IMR-90 (cell line): ENCODE data around the gene OR4C5. TPM values are rescaled to one million over a fixed set of nuclear protein-coding genes. Genes with fewer than 3 reads are reported as not detected.

Experiments used
- ATAC-seq: fragments of 200-7000 bp; cut with Tn5 transposase; 2 replicates; pipeline ENCODE4 v1.9.1; 2020; ENCODE audit warnings: low read depth, mild to moderate bottlenecking, moderate library complexity
- BruUV-seq: library from RNA; stranded (reverse); fragments of 400-500 nt; replicated peaks from 2 replicates; lab custom pipeline; 2021; lab: Mats Ljungman, UMichigan
- CTCF ChIA-PET: fragments of 300-600 bp; formaldehyde crosslinking; extraction: SDS; loops from one replicate; lab custom pipeline; 2021; ENCODE audit warnings: antibody characterized with exemption; lab: Yijun Ruan, JAX
- POLR2A ChIA-PET: fragments of 300-600 bp; sonication (Branson Sonifier 250); formaldehyde crosslinking; loops from one replicate; lab custom pipeline; 2022; ENCODE audit warnings: antibody characterized with exemption; ENCODE audit not compliant: unreplicated experiment; lab: Charles Lee
- DNase-seq: peaks from one replicate; pipeline ENCODE4 v3.0.0; 2013
- H2AFZ ChIP-seq: replicated peaks from 2 replicates; pipeline ENCODE3; 2013; ENCODE audit warnings: low read length, mild to moderate bottlenecking; ENCODE audit not compliant: poor library complexity
- H2AK5ac ChIP-seq: 2 replicates; pipeline ENCODE4 v1.6.1; 2013; ENCODE audit warnings: low read depth, low read length, inconsistent platforms
- H2AK9ac ChIP-seq: replicated peaks from 2 replicates; pipeline ENCODE3; 2013; ENCODE audit warnings: mild to moderate bottlenecking, low read depth, low read length, moderate library complexity; ENCODE audit not compliant: poor library complexity
- H2BK120ac ChIP-seq: 2 replicates; pipeline ENCODE4 v1.6.1; 2013; ENCODE audit warnings: low read depth, low read length, inconsistent platforms
- H2BK15ac ChIP-seq: 3 replicates; pipeline ENCODE4 v1.6.1; 2013; ENCODE audit warnings: low read depth, low read length, inconsistent platforms
- H2BK20ac ChIP-seq: 2 replicates; pipeline ENCODE4 v1.6.1; 2013; ENCODE audit warnings: low read depth, mild to moderate bottlenecking, inconsistent platforms, low read length, moderate library complexity
- H2BK5ac ChIP-seq: 2 replicates; pipeline ENCODE4 v1.6.1; 2013; ENCODE audit warnings: mild to moderate bottlenecking, low read depth, low read length, inconsistent platforms; ENCODE audit not compliant: poor library complexity, severe bottlenecking
- H3K14ac ChIP-seq: replicated peaks from 2 replicates; pipeline ENCODE4 v1.6.1; 2013; ENCODE audit warnings: low read depth, low read length, inconsistent platforms
- H3K18ac ChIP-seq: 2 replicates; pipeline ENCODE4 v1.6.1; 2013; ENCODE audit warnings: low read depth, low read length, control low read depth
- H3K23ac ChIP-seq: 2 replicates; pipeline ENCODE4 v1.6.1; 2013; ENCODE audit warnings: low read depth, low read length, inconsistent platforms
- H3K27ac ChIP-seq: 2 replicates; pipeline ENCODE4 v1.5.1; 2013; ENCODE audit warnings: mild to moderate bottlenecking, control low read depth, low read length; ENCODE audit not compliant: insufficient read depth
- H3K27me3 ChIP-seq: 2 replicates; pipeline ENCODE4 v1.6.1; 2013; ENCODE audit warnings: low read length; ENCODE audit not compliant: control insufficient read depth, insufficient read depth
- H3K36me3 ChIP-seq: 2 replicates; pipeline ENCODE4 v1.6.1; 2013; ENCODE audit warnings: low read length, mixed read lengths; ENCODE audit not compliant: control insufficient read depth, insufficient read depth
- H3K4ac ChIP-seq: 2 replicates; pipeline ENCODE4 v1.6.1; 2013; ENCODE audit warnings: low read depth, low read length, inconsistent platforms
- H3K4me1 ChIP-seq: 2 replicates; pipeline ENCODE4 v1.6.1; 2013; ENCODE audit warnings: low read length, mixed read lengths; ENCODE audit not compliant: control insufficient read depth, insufficient read depth
- H3K4me2 ChIP-seq: 2 replicates; pipeline ENCODE4 v1.6.1; 2013; ENCODE audit warnings: low read depth, mild to moderate bottlenecking, control low read depth, low read length, moderate library complexity
- H3K4me3 ChIP-seq: 2 replicates; pipeline ENCODE4 v1.5.1; 2013; ENCODE audit warnings: low read depth, mild to moderate bottlenecking, control low read depth, low read length, moderate library complexity; ENCODE audit not compliant: insufficient read depth
- H3K56ac ChIP-seq: 2 replicates; pipeline ENCODE4 v1.6.1; 2013; ENCODE audit warnings: low read length, inconsistent platforms; ENCODE audit not compliant: insufficient read depth; ENCODE audit errors: extremely low read depth
- H3K79me1 ChIP-seq, 2 experiments: 2 replicates each; pipeline ENCODE4 v1.6.1; 2013; ENCODE audit warnings: low read length in 2 of 2, inconsistent platforms in 1 of 2, low read depth in 1 of 2
- H3K9ac ChIP-seq: 2 replicates; pipeline ENCODE4 v1.6.1; 2013; ENCODE audit warnings: low read depth, low read length, control low read depth
- H3K9me1 ChIP-seq: 2 replicates; pipeline ENCODE4 v1.6.1; 2013; ENCODE audit warnings: low read length, inconsistent platforms; ENCODE audit not compliant: insufficient read depth
- H3K9me3 ChIP-seq: 2 replicates; pipeline ENCODE4 v1.6.1; 2013; ENCODE audit warnings: low read length; ENCODE audit not compliant: control insufficient read depth, insufficient read depth
- H4K20me1 ChIP-seq: 2 replicates; pipeline ENCODE4 v1.6.1; 2013; ENCODE audit warnings: low read length, inconsistent platforms; ENCODE audit not compliant: insufficient read depth
- H4K5ac ChIP-seq: 2 replicates; pipeline ENCODE4 v1.6.1; 2013; ENCODE audit warnings: mild to moderate bottlenecking, low read depth, low read length, control low read depth
- H4K8ac ChIP-seq, 2 experiments: 2 replicates each; pipeline ENCODE4 v1.6.1; 2013; ENCODE audit warnings: low read depth in 2 of 2, low read length in 2 of 2, control low read depth in 1 of 2, inconsistent platforms in 1 of 2
- H4K91ac ChIP-seq: 2 replicates; pipeline ENCODE4 v1.6.1; 2013; ENCODE audit warnings: low read depth, low read length, inconsistent platforms; ENCODE audit not compliant: insufficient read depth
- BHLHE40 ChIP-seq: fragments of 150-350 bp; IDR thresholded peaks from 2 replicates; pipeline ENCODE4 v1.6.1; 2016; ENCODE audit warnings: mild to moderate bottlenecking, low read depth, low read length
- CEBPB ChIP-seq: IDR thresholded peaks from 2 replicates; pipeline ENCODE4 v1.6.1; 2012; ENCODE audit warnings: low read depth, low read length, improper control_type of control experiment
- CHD1 ChIP-seq: IDR thresholded peaks from 2 replicates; pipeline ENCODE4 v1.6.1; 2012; ENCODE audit warnings: low read depth, low read length, improper control_type of control experiment
- CTCF ChIP-seq: conservative IDR thresholded peaks from 2 replicates; pipeline ENCODE4 v1.5.1; 2012; ENCODE audit warnings: mild to moderate bottlenecking, low read depth, low read length, improper control_type of control experiment
- ELK1 ChIP-seq: fragments of 150-350 bp; IDR thresholded peaks from 2 replicates; pipeline ENCODE4 v1.6.1; 2016; ENCODE audit warnings: low read depth, mild to moderate bottlenecking, low read length, moderate library complexity, borderline replicate concordance
- FOS ChIP-seq: fragments of 150-350 bp; IDR thresholded peaks from 2 replicates; pipeline ENCODE4 v1.6.1; 2016; ENCODE audit warnings: low read depth, low read length
- MAFK ChIP-seq: IDR thresholded peaks from 2 replicates; pipeline ENCODE4 v1.6.1; 2012; ENCODE audit warnings: low read depth, low read length, improper control_type of control experiment
- MAZ ChIP-seq: IDR thresholded peaks from 2 replicates; pipeline ENCODE4 v1.6.1; 2012; ENCODE audit warnings: low read depth, mild to moderate bottlenecking, low read length, improper control_type of control experiment, moderate library complexity, borderline replicate concordance
- MXI1 ChIP-seq: IDR thresholded peaks from 2 replicates; pipeline ENCODE4 v1.6.1; 2012; ENCODE audit warnings: low read depth, mild to moderate bottlenecking, low read length, moderate library complexity, borderline replicate concordance
- NFE2L2 ChIP-seq: fragments of 150-350 bp; IDR thresholded peaks from 2 replicates; pipeline ENCODE4 v1.6.1; 2016; ENCODE audit warnings: low read depth, mild to moderate bottlenecking, low read length
- POLR2A ChIP-seq: IDR thresholded peaks from 2 replicates; pipeline ENCODE4 v1.6.1; 2012; ENCODE audit warnings: mild to moderate bottlenecking, low read depth, low read length
- RAD21 ChIP-seq: IDR thresholded peaks from 2 replicates; pipeline ENCODE4 v1.6.1; 2012; ENCODE audit warnings: low read length, improper control_type of control experiment
- RCOR1 ChIP-seq: IDR thresholded peaks from 2 replicates; pipeline ENCODE4 v1.6.1; 2012; ENCODE audit warnings: mild to moderate bottlenecking, low read length, improper control_type of control experiment; ENCODE audit not compliant: insufficient replicate concordance
- RFX5 ChIP-seq: IDR thresholded peaks from 2 replicates; pipeline ENCODE4 v1.8.0; 2012; ENCODE audit warnings: low read depth, mild to moderate bottlenecking, low read length, moderate library complexity
- SMC3 ChIP-seq: fragments of 150-350 bp; IDR thresholded peaks from 2 replicates; pipeline ENCODE4 v1.6.1; 2016; ENCODE audit warnings: low read depth, mild to moderate bottlenecking, antibody characterized with exemption, low read length, moderate library complexity
- USF2 ChIP-seq: fragments of 150-350 bp; IDR thresholded peaks from 2 replicates; pipeline ENCODE4 v1.6.1; 2017; ENCODE audit warnings: mild to moderate bottlenecking, antibody characterized with exemption, low read length, low read depth
- whole genome bisulfite sequencing, 2 experiments: methylation state at CpG; one replicate each; pipeline versions ENCODE4 v1.1.5 to v1.1.7; 2013; ENCODE audit warnings: missing lambda C conversion rate in 2 of 2; ENCODE audit not compliant: insufficient read length in 1 of 2; ENCODE audit errors: extremely low coverage in 2 of 2; 5-methylcytosine and 5-hydroxymethylcytosine counted together
- dilution Hi-C: fragments of 300-500 bp; cut with HindIII; formaldehyde crosslinking; loops from one replicate; pipeline ENCODE4 v1.14.3; 2018; ENCODE audit warnings: low sequenced_read_pairs; ENCODE audit not compliant: unreplicated experiment
- in situ Hi-C: fragments of 300-500 bp; cut with MboI; formaldehyde crosslinking; loops from 3 replicates; pipeline ENCODE4 v1.14.3; 2019; ENCODE audit warnings: low sequenced_read_pairs, inconsistent platforms, mixed read lengths
- intact Hi-C: fragments of 100-400 bp; cut with micrococcal nuclease; formaldehyde crosslinking; loops from 2 replicates; pipeline ENCODE4 v1.10.0; 2022
- polyA plus RNA-seq, 3 experiments: library from polyadenylated mRNA; depleted of rRNA; stranded (reverse); fragments of >200 nt; gene quantifications; 2 replicates each; pipeline ENCODE4 v1.2.3, GENCODE V29; 2012; ENCODE audit warnings: low replicate concordance in 1 of 3
- total RNA-seq: library from RNA; depleted of rRNA; stranded (reverse); fragments of >200 nt; gene quantifications from 2 replicates; pipeline ENCODE4 v1.2.3, GENCODE V29; 2012

OR4C5 gene
- total and polyA plus RNA-seq, 2 of the 4 experiments (the other 2 are of a cell fraction), result not detected

- Histone ChIP-seq H3K4me1 (no peaks in the 10 kb centered on the region), H2AK9ac (no peak overlapping the region), H2AFZ (no peak overlapping the region), H3K36me3 (no peaks in the 10 kb centered on the region), H3K27me3 (no peaks in the 10 kb centered on the region), H4K91ac (no peak overlapping the region), H2BK20ac (no peak overlapping the region), H3K4ac (no peak overlapping the region), H4K8ac (no peak overlapping the region), H2BK5ac (no peak overlapping the region), H3K9ac (no peak overlapping the region), H4K20me1 (no peaks in the 10 kb centered on the region), H3K4me3 (no peak overlapping the region), H2BK15ac (no peak overlapping the region), H2AK5ac (no peak overlapping the region), H3K9me1 (no peaks in the 10 kb centered on the region), H3K14ac (no peak overlapping the region), H2BK120ac (no peak overlapping the region), H3K79me1 (no peaks in the 10 kb centered on the region), H3K27ac (no peak overlapping the region), H3K9me3 (no peaks in the 10 kb centered on the region; the same call in 1 of the 2 replicates), H4K5ac (no peak overlapping the region), H3K23ac (no peak overlapping the region), H3K4me2 (no peak overlapping the region), H3K18ac (no peak overlapping the region), H3K56ac (no peak overlapping the region)
- no peak for TF ChIP-seq RAD21
- no peak for TF ChIP-seq SMC3
- no peak for TF ChIP-seq POLR2A
- no peak for TF ChIP-seq CTCF
- TF ChIP-seq MXI1, result no peak
- TF ChIP-seq RCOR1, result no peak
- no peak for TF ChIP-seq FOS
- TF ChIP-seq MAZ, result no peak
- TF ChIP-seq NFE2L2, result no peak
- no peak for TF ChIP-seq CEBPB
- TF ChIP-seq BHLHE40, result no peak
- TF ChIP-seq MAFK, result no peak
- no peak for TF ChIP-seq ELK1
- TF ChIP-seq USF2, result no peak
- TF ChIP-seq CHD1, result no peak
- no peak for TF ChIP-seq RFX5
- CTCF ChIA-PET, result no interaction called here
- ATAC-seq (no peak), DNase-seq (no peak)
- POLR2A ChIA-PET, result no interaction called here
- in situ Hi-C loops, result no loop called here
- dilution Hi-C loops, result no loop called here
- intact Hi-C loops, result no loop called here
- 56% methylated on average over 1 of the region's 2 CpGs; no CpG with 5 or more reads in 1 of the 2 experiments for whole genome bisulfite sequencing, 2 experiments
- no TSS peak for BruUV-seq
Measured at GRCh38 chr11:48341466-48341865, 24.8 kb downstream of the OR4C5 start.
